ENCODE results near the gene RASIP1. TPM values are rescaled to one million over a fixed set of nuclear protein-coding genes. Genes with fewer than 3 reads are reported as not detected.

RASIP1 gene
- total RNA-seq, 1 donor from 2014 or later, result 34.5 TPM

DNA sequence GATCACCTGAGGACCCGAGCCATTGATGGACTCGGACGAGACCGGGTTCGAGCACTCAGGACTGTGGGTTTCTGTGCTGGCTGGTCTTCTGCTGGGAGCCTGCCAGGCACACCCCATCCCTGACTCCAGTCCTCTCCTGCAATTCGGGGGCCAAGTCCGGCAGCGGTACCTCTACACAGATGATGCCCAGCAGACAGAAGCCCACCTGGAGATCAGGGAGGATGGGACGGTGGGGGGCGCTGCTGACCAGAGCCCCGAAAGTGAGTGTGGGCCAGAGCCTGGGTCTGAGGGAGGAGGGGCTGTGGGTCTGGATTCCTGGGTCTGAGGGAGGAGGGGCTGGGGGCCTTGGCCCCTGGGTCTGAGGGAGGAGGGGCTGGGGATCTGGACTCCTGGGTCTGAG lies 15.8 kb upstream of the RASIP1 start:
- DNase-seq (ENCODE audit: low spot score), result no peak

GRCh38 chr19:48755787-48756186 lies 15.4 kb upstream of the RASIP1 start:
- no peak for DNase-seq (ENCODE audit: low spot score)

- DNase-seq (ENCODE audit: low spot score), result no peak
Observed at GRCh38 chr19:48755084-48755641, 14.8 kb upstream of the RASIP1 start, which contains the start of gene FGF21. Gene FGF21, plus strand, starts transcription at chr19:48755524. Its CDS starts 713 bp downstream, at chr19:48756237.

- no peak for DNase-seq (ENCODE audit: low spot score)
Observed at GRCh38 chr19:48752496-48753365, 12.3 kb upstream of the RASIP1 start, which contains the start of gene FUT1. Gene FUT1, minus strand, starts transcription at chr19:48752641. Its CDS starts 1,360 bp downstream, at chr19:48751281.

DNA sequence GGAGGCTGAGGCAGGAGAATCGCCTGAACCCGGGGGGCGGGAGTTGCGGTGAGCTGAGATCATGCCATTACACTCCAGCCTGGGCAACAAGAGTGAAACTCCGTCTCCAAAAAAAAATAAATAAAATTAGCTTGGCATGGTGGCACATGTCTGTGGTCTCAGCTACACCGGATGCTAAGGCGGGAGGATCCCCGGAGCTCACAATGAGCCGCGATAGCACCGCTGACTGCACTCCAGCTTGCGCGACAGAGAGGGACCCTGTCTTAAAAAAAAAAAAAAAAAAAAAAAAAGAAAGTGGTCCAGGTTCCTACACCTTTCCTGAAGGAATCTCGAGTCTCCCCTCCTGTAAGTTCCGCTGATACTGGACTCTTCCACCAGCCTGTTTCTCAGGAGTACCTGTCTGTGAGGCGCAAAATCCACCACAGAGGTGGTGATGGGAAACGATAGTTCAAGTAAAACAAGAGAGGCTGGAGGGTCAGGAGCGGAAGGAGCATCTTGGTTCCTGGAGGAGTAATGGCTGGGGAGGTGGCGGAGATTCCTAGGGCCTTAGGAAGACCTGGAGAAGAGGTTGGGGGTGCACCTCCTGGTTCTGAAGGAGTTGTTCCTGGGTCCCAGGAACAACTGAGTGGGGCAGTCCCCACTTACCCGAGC lies 11.6 kb upstream of the RASIP1 start:
- no peak for DNase-seq (ENCODE audit: low spot score)

- DNase-seq (ENCODE audit: low spot score), result no peak
Observed at GRCh38 chr19:48750771-48751504, 10.5 kb upstream of the RASIP1 start.

DNA sequence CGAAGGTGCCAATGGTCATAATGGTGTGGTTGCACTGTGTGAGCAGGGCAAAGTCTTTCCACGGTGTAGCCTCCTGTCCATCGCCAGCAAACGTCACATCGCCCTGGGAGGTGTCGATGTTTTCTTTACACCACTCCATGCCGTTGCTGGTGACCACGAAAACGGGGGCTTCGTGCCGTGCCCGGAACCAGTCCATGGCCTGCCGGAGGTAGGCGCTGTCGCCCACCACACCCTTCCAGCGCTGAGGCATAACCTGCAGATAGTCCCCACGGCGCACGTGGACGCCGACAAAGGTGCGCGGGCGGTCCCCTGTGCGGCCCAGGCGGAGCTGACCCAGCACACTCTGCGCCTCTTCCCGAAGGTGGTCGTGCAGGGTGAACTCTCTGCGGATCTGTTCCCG lies 9.9 kb upstream of the RASIP1 start:
- no peak for DNase-seq (ENCODE audit: low spot score)

DNA sequence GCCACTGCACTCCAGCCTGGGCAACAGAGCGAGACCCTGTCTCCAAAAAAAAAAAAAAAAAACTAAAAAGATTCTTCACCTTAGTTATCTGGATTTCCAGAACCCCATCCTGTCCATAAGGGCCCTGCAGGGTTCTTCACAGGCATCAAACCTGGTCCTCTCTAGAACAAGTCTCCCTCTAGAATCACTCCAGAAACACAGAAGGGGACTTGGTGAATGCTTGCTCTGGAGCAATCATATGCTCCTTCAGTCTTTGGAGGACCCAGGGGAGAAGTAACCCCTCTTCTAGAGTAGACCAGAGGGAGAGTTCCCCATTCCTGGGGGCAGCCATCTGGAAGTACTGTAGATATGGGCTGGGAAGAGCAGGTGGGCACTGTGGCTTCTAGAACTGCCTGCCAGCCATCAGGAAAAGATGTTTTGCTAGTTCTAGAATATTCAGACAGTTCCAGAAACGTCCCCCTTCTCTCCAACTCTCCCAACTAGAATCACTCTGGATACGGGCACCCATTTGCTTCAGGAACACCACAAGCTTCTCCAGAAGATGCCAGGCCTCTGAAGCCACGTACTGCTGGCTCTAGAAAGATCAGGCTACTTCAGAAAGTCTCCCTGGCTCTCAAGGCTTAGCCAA lies 9.3 kb upstream of the RASIP1 start:
- no peak for DNase-seq (ENCODE audit: low spot score)

DNA sequence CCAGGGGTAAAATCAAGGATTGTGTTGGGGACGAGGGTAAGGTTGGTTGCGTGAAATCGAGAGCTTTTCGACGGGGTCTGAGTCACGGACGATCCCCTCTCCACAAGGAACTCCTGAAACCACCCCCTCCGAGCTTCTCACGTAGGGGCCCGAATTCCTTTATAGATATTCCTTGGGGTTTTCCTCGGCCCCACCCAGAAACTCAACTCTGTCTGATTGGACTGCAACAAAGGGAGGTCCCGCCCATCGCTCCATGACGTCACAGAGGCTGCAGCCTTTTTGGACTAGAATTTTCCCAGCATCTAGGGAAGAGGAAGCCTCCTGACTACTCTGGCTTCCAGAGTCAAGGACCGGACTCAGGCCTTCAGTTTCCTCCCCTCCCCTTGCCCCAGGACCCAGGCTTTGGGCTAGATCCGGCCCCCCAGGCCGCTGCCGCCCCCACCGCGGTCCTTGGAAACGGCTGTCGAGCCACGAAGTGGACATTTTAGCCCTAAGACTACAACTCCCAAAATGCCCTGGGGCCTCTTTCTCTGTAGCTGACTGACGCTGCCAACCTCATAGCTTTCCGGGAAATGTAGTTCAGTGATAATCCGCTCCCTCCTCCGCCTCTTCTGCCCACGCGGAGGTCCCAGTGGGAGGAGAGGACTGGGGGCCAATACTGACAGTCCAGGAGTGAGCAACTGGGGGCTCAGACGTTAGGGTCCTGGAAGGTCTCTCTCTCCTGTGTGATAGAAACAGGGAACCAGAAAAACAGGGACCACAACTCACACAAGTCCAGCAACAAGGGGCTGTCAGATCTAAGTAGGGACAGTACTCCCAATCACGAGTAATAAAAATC lies 6.5 kb upstream of the RASIP1 start, which contains the start of gene IZUMO1:
Gene IZUMO1, minus strand, starts transcription at position 172 of the 838 bp plus-strand sequence. CDS start 1,050 bp downstream, outside the sequence.
- no peak for DNase-seq (ENCODE audit: low spot score)

- no peak for DNase-seq (ENCODE audit: low spot score)
Observed at GRCh38 chr19:48746110-48746509, 5.7 kb upstream of the RASIP1 start.

- DNase-seq (ENCODE audit: low spot score), result no peak
Observed at GRCh38 chr19:48745208-48745995, 5.0 kb upstream of the RASIP1 start.

DNA sequence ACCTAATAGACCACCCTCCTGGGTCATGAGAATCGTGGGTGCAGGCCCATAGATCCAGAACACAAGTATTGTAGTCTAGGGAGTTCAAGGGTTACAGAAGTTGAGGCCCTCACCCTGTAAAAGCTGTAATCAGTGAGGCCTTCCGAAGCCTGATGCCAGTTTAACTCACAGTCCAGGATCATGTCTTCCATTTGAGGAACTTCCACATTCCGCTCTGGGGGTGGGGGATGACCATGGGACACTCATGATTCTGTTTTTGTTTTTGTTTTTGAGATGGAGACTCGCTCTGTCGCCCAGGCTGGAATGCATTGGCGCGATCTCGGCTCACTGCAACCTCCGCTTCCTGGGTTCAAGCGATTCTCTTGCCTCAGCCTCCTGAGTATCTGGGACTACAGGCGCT lies 1.7 kb upstream of the RASIP1 start:
- DNase-seq (ENCODE audit: low spot score), result no peak

GRCh38 chr19:48741129-48741999 lies 954 bp upstream of the RASIP1 start:
- DNase-seq (ENCODE audit: low spot score), result no peak

DNA sequence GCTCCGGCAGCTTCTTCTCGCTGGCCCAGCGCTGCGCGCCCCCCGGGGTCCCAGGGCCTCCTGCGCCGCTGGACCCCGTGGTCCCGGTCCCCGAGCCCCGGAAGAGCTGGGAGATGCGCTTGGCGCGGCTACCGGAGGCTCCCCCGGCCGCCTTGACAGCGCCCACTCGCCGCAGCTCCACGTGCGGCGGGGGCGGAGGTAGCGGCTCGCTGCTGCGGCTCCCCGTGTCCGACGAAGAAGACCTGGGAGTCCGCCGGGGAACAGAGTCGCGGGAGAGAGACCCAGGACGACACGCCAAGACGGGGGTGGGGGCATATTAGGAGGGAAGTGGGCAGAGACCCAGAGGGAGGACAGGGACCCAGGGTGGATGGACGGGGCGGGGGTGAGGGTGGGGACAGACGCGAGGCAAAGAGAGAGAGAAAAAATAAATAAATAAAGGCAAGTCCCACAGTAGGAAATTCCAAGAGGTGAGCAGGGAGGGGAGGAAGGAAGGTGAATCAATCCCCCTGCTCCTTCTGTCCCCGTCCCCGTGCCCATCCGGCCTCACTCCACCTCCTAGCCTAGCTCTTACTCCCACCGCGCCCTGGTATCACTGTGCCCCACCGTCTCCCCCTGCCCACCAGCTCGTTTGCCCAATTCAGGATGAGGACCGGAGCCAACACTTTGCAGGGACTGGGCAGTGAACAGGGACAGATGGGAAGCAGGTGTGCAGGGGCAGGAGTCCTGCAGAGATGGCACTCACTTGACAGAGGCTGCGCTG lies 826 bp downstream of the RASIP1 start:
- no peak for DNase-seq (ENCODE audit: low spot score)

- peak; percentile 95 for DNase-seq (ENCODE audit: low spot score)
Observed at GRCh38 chr19:48738557-48739403, 1.6 kb downstream of the RASIP1 start.

- no peak for DNase-seq (ENCODE audit: low spot score)
Observed at GRCh38 chr19:48737360-48737998, 2.9 kb downstream of the RASIP1 start.
